Subcutaneous adipose tissue (tissue), 4 donors: ENCODE measurements around the gene PTPRK. TPM values are rescaled to one million over a fixed set of nuclear protein-coding genes. Genes with fewer than 3 reads are reported as not detected.

Experiments used
- total RNA-seq, 4 donors: library from RNA; depleted of rRNA; stranded (reverse); fragments of >200 nt; gene quantifications; one replicate each; pipeline ENCODE4 v1.1.0, GENCODE V29; 2016
- TF ChIP-seq, protein P1 (sequence below): fragments of 450-650 bp; IDR thresholded peaks from one replicate; pipeline ENCODE4 v1.5.1; 2016; ENCODE audit warnings: low read depth, mild to moderate bottlenecking, control low read depth, antibody characterized with exemption, moderate library complexity

The PTPRK gene
- total RNA-seq, 4 donors from 2014 or later, result 21.6 to 31.0 (median 26.1) TPM

DNA sequence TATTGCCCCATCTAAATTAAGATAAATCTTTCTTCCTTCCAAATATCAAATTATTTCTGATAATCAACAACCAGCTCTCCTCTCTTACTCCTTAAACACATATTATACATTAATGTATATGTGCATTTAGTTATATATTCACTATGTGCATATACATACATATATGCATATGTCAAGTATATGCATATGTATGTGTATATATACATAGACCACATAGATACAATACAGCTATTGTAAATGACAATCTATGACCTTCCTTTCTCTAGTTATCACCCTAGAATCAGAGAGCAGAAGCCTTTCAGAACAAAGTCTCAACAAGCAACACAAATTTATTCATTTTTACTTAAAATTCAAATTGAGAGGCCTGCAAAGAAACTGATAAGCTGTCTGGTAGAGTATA lies 378.5 kb downstream of the PTPRK start:
- TF ChIP-seq, protein P1, sequence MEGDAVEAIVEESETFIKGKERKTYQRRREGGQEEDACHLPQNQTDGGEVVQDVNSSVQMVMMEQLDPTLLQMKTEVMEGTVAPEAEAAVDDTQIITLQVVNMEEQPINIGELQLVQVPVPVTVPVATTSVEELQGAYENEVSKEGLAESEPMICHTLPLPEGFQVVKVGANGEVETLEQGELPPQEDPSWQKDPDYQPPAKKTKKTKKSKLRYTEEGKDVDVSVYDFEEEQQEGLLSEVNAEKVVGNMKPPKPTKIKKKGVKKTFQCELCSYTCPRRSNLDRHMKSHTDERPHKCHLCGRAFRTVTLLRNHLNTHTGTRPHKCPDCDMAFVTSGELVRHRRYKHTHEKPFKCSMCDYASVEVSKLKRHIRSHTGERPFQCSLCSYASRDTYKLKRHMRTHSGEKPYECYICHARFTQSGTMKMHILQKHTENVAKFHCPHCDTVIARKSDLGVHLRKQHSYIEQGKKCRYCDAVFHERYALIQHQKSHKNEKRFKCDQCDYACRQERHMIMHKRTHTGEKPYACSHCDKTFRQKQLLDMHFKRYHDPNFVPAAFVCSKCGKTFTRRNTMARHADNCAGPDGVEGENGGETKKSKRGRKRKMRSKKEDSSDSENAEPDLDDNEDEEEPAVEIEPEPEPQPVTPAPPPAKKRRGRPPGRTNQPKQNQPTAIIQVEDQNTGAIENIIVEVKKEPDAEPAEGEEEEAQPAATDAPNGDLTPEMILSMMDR, result no peak

DNA sequence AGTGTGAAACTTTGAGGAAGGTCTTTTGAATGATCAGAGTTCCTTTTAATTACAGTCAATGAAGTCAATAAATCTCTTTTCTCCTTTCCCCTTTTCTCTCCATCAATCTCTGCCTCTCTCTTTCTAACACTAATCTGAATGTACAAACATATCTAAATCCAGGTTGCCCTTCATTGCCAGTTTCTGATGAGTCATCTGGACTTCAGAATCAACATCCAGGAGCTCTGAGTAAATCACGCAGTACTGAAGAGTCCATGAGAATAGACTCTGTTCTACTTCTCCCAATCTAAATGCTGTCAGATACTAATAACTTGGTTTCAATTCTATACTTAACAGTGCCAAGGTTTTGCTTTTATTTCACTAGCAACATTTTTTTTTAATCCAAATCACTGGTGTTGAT lies 380.9 kb downstream of the PTPRK start:
- TF ChIP-seq, protein P1, result no peak

DNA sequence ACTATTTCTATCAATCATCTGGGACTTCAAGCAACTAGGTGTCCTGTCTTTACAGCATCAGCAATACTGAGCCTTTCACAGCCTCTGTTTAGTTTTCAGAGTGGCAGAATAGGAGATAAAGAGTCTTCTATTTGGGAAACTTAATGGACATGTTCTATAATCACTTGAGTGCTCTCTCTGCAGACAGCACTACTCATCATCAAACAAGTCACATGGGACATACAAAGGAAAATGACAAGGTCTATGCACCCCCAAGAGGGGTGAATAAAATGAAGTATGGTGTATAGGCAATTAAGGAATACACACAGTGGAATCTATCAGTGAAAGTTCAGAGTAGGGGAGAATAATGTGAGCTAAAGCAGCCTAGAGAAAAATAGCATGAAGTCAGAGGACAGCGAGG lies 381.7 kb downstream of the PTPRK start:
- TF ChIP-seq, protein P1, result no peak

DNA sequence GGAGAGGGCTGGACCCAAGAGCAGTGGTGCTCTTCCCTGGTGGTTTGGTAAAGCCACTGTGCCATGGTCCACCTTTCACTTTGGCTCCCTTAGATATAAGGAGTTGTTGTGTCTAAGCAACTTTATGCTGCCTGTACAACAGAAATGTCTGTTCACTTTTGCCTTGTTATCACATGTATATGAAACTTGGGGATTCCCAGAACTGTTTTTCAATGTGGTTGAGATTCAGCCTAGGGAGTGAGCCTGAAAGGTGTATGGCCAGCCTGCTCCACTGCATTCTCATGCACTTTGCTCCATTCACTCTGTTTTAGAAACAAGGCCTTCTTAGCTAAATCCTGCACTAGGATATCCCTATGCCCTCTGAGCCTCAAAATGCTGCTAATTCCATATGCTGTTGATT lies 385.1 kb downstream of the PTPRK start:
- TF ChIP-seq, protein P1, result no peak

DNA sequence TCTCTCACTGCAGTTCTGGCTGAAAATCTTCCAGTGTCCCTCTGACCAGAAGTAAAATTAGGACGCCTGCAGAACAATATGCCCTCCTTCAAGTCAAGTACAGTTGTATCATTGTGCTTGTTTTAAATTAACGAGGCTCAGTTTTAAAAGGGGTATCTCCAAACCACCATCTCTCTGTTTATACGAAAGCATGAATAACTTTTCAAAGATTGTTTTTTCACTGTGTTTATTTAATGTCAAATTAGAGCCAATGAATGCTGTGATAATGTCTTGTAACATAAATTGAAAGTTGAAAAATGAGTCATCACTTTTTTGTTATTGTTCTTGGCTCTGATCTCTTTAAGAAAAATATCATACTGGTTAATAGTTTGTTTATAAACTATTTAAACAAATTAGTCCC lies 388.8 kb downstream of the PTPRK start:
- TF ChIP-seq, protein P1, result no peak

DNA sequence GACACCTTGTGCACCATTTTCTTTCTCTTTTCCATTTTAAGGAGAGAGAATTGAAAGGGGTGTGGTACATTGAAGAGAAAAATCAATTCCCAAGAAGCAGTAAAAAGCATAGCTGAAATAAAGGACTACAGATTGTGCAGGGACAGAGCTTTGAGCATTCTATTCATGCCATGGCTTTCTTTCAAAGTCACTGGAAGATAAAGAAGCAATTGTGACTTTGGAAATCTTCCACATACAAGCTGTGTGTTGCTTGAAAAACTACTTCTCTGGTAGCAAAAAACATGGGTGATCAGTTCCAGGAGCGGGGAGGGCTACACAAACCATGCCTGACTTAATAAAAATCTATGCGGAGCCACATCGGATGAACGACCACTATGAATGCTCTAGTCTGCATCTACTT lies 389.4 kb downstream of the PTPRK start:
- TF ChIP-seq, protein P1, result no peak

DNA sequence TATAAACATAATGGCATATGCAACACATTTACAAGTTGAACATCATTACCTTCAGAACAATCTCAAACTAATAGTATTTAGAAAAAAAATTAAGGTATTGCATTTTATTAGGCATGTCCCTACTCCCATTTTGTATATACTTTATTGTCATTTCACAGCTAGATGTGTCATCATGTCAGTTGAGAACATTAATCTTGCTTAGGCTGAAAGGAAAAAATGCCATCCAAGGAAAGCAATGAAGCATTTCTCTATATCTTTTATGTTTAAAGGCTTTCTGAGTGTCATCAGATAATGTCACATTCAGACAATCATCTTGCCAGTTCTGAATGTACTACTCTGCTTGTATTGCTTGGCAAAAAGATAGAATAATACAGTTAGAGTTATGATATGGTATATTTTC lies 390.7 kb downstream of the PTPRK start:
- TF ChIP-seq, protein P1, result no peak

DNA sequence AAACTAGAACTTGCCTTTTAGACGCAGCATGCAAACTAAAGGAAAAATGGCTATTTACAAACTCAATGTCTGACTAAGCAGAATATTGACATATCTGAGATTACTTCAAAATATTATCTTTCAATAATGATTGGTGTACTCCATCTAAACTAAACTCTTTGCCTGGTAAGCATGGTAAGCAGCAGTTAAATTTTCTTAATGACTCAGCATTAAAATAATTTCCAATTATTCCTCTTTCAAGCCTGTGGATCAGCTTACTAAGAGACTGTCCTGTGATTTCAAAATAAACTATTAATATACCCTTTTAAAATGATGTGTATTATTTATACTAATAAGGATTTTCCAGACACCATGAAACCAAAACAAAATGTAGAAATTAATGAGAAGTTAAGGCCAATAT lies 392.7 kb downstream of the PTPRK start:
- TF ChIP-seq, protein P1, result no peak
